Neural cell (in vitro differentiated cells): ENCODE data around the gene TM2D3.

Source experiments
- EZH2 ChIP-seq: fragments of 200-600, 300-800 bp; shearing (Covaris generic), sonication (generic); IDR thresholded peaks from 2 replicates; pipeline ENCODE4 v1.6.1; 2014; ENCODE audit warnings: antibody characterized with exemption, low read length, borderline replicate concordance, mild to moderate bottlenecking; ENCODE audit not compliant: insufficient read depth, poor library complexity, severe bottlenecking
- POLR2AphosphoS5 ChIP-seq: IDR thresholded peaks from 2 replicates; pipeline ENCODE4 v1.6.1; 2012
- TAF1 ChIP-seq: IDR thresholded peaks from 2 replicates; pipeline ENCODE4 v1.6.1; 2012; ENCODE audit warnings: low read depth
- TF ChIP-seq, protein P1 (sequence below): fragments of 450-650 bp; IDR thresholded peaks from 2 replicates; pipeline ENCODE4 v1.5.1; 2014; ENCODE audit warnings: antibody characterized with exemption, mild to moderate bottlenecking, moderate library complexity; ENCODE audit not compliant: poor library complexity, severe bottlenecking

DNA sequence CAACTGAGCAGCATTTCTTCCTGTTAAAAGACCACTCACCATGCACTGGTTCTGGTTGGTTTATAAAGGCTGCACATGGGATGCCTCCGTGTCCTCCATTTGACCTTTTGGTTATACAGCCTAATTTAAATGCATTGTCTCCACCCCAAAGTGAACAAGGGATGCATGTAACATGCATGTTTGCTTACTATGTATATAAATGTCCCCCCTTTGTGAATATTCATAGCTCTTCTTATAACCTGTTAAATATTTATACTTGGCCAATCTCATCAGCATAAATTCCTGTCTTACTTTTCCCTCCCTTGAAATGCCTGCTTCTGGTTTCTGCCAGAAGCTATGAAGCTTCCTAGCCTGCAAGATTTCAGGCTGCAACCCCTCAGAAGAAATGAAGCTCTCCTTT is 44.6 kb upstream of the TM2D3 start:
- TF ChIP-seq, protein P1, sequence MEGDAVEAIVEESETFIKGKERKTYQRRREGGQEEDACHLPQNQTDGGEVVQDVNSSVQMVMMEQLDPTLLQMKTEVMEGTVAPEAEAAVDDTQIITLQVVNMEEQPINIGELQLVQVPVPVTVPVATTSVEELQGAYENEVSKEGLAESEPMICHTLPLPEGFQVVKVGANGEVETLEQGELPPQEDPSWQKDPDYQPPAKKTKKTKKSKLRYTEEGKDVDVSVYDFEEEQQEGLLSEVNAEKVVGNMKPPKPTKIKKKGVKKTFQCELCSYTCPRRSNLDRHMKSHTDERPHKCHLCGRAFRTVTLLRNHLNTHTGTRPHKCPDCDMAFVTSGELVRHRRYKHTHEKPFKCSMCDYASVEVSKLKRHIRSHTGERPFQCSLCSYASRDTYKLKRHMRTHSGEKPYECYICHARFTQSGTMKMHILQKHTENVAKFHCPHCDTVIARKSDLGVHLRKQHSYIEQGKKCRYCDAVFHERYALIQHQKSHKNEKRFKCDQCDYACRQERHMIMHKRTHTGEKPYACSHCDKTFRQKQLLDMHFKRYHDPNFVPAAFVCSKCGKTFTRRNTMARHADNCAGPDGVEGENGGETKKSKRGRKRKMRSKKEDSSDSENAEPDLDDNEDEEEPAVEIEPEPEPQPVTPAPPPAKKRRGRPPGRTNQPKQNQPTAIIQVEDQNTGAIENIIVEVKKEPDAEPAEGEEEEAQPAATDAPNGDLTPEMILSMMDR = no peak
- TF ChIP-seq EZH2 = no peak
- no peak for TF ChIP-seq POLR2AphosphoS5
- no peak for TF ChIP-seq TAF1
